Right renal pelvis (tissue), 4 donors: ENCODE results near the gene XBP1. TPM values are rescaled to one million over a fixed set of nuclear protein-coding genes. Genes with fewer than 3 reads are reported as not detected.
A peak's percentile ranks its signal among the peaks of the same experiment; 100 is the strongest.
"Not testable (repeated sequence)": the region's sequence is repeated elsewhere in the genome, so short reads cannot be mapped to it uniquely, and the experiment has no call there.

ENCODE experiments used
- DNase-seq, 4 donors: peaks; one replicate each; pipeline ENCODE4 v3.0.0-alpha.2; 2013; ENCODE audit warnings: low read depth in 4 of 4, low spot score in 3 of 4, missing footprints in 1 of 4
- polyA plus RNA-seq, 4 donors: library from polyadenylated mRNA; unstranded; fragments of 120-200 nt; gene quantifications; one replicate each; pipeline ENCODE4 v1.2.1, GENCODE V29; 2013; ENCODE audit not compliant: insufficient read length in 4 of 4

XBP1 gene
- polyA plus RNA-seq, 4 donors, result 135 to 159 (median 148) TPM

- DNase-seq, result no peak
Measured at GRCh38 chr22:28819253-28820096, 19.1 kb upstream of the XBP1 start.

GRCh38 chr22:28817919-28818859 is 17.8 kb upstream of the XBP1 start:
- DNase-seq, result peak in 3 of 4 donors; percentile 48 to 75 (median 74)

GRCh38 chr22:28817064-28817463 is 16.7 kb upstream of the XBP1 start:
- DNase-seq, result no peak

- DNase-seq, result no peak
Measured at GRCh38 chr22:28815729-28816128, 15.4 kb upstream of the XBP1 start.

GRCh38 chr22:28815111-28815510 is 14.7 kb upstream of the XBP1 start:
- no peak for DNase-seq

- DNase-seq, result no peak
Measured at GRCh38 chr22:28813772-28814518, 13.6 kb upstream of the XBP1 start.

- no peak for DNase-seq
Measured at GRCh38 chr22:28812516-28812915, 12.1 kb upstream of the XBP1 start.

GRCh38 chr22:28810821-28811491 is 10.6 kb upstream of the XBP1 start:
- DNase-seq, result no peak

GRCh38 chr22:28808716-28809355 is 8.5 kb upstream of the XBP1 start:
- DNase-seq, result no peak

GRCh38 chr22:28805426-28805825 is 5.1 kb upstream of the XBP1 start:
- not testable (repeated sequence) for DNase-seq

- no peak for DNase-seq
Measured at GRCh38 chr22:28802595-28803123, 2.3 kb upstream of the XBP1 start.

- DNase-seq, result no peak
Measured at GRCh38 chr22:28801845-28802594, 1.7 kb upstream of the XBP1 start.

- DNase-seq, result peak in 2 of 4 donors; percentile 43 to 60
Measured at GRCh38 chr22:28799606-28800307, 612 bp downstream of the XBP1 start.

- DNase-seq, result peak in 1 of 4 donors; percentile 39
Measured at GRCh38 chr22:28798810-28799605, 1.4 kb downstream of the XBP1 start.

GRCh38 chr22:28795932-28796856 is 4.2 kb downstream of the XBP1 start:
- no peak for DNase-seq

- no peak for DNase-seq
Measured at GRCh38 chr22:28795071-28795693, 5.2 kb downstream of the XBP1 start.
